HuH-7 (cell line): ENCODE results near the gene ZMAT5.
A peak's percentile ranks its signal among the peaks of the same experiment; 100 is the strongest.
"Not testable (repeated sequence)": the region's sequence is repeated elsewhere in the genome, so short reads cannot be mapped to it uniquely, and the experiment has no call there.

Experiments used
- DNase-seq: peaks from one replicate; pipeline ENCODE4 v3.0.0; 2011; ENCODE audit warnings: low spot score

Gene ZMAT5

GRCh38 chr22:29786031-29786430 lies 19.2 kb upstream of the ZMAT5 start:
- DNase-seq: no peak

DNA sequence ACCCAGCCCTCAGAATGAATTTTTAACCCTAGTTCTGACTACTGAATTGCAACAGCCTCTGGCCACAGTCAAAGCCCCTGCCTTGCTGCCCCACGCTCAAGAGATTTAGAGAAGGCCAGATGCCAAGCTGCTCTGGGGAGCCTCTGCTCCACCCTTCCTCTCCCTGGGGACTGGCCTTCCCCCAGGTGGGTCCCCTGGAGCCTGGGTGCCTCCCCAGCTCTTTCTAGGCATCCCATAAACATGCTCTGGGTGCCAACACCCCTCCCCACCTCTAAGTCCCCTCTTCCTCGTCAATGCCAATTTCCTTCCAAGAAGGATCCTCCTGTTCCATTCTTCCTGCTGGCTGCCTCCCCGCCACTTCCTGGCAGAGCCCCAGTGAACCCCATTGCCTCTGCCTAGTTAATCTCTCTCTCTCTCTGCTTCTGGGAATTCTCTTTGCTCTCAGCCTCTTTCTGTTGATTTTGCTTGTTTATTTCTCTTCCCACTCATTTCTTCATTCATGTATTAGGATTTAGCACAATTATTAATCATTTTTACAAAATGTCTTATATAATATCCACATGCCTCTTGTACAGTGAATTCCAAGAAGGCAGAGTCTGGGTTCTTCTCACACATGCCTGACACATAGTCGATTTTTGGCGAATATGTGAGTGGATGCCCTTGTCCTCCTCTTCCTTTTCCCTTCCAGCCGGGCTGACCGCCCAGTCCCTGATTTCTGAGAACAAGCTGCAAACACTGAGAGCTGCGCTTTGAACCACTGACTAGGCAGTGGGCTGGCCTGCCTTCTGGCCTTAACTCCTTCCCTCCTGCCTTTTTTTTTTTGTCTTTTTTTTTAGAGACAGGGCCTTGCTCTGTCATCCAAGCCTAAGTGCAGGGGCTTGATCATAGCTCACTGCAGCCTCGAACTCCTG lies 17.9 kb upstream of the ZMAT5 start:
- no peak for DNase-seq

- no peak for DNase-seq
Observed at GRCh38 chr22:29782061-29782845, 15.4 kb upstream of the ZMAT5 start.

GRCh38 chr22:29780748-29781676 lies 14.2 kb upstream of the ZMAT5 start:
- no peak for DNase-seq

DNA sequence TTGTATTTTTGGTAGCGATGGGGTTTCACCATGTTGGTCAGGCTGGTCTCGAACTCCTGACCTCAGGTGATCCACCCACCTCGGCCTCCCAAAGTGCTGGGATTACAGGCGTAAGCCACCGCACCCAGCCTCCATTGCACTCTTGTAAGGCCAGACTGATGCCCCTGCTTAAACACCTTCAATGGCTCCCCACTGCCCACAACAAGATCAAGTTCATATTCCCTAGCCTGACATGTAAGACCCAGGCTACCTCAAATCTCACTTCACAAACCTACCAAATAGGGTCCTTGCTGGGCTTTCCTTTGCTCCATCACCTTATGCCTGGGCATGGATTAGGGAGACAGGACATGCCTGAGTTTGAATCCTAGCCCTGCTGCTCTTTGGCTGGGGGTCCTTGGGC lies 13.4 kb upstream of the ZMAT5 start:
- DNase-seq: no peak

DNA sequence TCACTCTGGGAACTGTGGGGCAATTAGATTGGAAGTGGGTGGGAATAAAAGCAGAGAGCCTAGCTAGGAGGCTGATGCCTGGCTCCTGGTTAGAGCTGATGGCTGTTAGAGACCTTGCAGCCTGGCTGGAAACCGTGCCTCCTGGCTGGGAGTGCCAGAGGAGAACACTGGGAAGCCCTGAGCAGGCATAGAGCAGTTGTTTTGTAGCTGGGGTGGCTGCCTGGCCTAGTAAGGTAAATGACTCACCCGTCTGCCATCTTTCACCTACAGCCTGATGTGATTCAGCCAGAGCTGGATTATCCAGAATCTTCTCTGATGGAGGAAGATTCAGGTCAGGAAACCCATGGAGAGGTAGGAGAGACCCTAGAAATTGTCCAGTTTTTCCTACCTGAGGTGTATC lies 6.4 kb upstream of the ZMAT5 start:
- no peak for DNase-seq

DNA sequence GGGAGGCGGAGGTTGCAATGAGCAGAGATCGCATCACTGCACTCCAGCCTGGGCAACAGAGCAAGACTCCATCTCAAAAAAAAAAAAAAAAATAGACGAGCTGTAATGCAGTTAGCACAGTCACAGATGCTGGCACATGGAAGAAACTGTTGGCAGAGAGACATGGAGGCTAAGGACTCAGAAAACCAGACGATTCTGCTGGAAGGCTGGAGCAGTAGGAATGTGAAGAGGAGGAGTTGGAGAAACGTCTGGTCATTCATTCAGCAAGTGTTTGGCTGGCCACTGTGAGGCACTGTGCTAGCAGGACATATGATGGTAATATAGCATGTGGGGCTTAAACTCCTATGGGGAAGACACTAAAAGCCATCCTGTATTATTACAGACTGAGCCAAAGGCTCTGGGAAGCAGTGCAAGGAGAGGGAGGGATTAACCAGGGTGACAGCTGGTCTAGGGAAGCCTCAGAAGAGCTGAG lies 5.4 kb upstream of the ZMAT5 start:
- DNase-seq: peak; percentile 37

- no peak for DNase-seq
Observed at GRCh38 chr22:29769723-29770321, 3.0 kb upstream of the ZMAT5 start.

GRCh38 chr22:29768052-29768693 lies 1.4 kb upstream of the ZMAT5 start:
- no peak for DNase-seq

DNA sequence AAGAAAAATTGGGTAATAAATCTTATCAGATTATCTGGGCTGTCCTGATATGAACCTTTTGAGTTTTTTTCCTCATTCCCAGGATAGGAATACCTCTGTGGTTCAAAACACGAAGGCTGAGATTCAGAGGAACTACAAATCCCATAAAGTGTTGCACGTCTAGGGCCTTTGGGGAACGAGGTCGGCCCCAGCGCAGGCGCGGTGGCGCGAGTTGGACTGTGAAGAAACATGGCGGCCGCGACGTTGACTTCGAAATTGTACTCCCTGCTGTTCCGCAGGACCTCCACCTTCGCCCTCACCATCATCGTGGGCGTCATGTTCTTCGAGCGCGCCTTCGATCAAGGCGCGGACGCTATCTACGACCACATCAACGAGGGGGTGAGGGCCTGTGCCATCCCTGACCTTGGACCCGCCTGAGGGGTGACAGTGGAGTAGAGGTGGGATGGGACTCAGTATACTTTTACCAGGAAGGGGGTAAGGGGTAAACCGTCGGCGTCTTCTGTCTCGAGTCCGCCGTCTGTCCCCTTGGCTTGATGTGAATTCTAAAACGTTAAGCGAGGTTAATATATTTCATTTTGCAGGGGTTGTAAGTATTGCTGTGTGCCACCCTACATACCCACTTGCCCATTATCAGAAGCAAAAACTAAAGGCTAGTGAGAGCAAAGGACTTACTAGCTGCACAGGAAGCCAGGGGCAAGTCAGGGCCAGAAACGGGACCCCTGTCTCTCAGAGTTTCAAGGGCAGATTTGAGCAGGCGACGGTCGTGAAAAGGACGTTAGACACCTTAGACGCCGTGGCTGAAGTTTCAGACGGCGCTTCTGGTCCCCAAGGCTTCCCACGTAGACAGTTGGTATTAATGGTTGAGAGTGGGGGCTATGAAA lies 604 bp upstream of the ZMAT5 start, which contains the start of gene UQCR10:
Gene UQCR10 (plus strand): TSS at position 199 of the 881 bp plus-strand sequence. CDS start 30 bp downstream, at position 229.
- DNase-seq: peak; percentile 79

- DNase-seq: peak; percentile 36
Observed at GRCh38 chr22:29765905-29766631, 739 bp downstream of the ZMAT5 start.

DNA sequence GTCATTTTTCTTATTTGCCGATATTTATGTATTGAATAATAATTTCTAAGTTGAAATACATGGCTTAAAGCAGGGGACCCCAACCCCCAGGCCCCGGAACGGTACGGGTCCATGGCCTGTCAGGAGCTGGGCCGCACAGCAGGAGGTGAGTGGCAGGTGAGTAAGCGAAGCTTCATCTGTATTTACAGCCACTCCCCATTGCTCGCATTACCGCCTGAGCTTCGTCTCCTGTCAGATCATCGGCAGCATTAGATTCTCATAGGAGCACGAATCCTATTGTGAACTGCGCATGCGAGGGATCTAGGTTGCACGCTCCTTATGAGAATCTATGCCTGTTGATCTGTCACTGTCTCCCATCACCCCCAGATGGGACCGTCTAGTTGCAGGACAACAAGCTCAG lies 4.5 kb downstream of the ZMAT5 start:
- no peak for DNase-seq

- DNase-seq: no peak
Observed at GRCh38 chr22:29758959-29759358, 7.8 kb downstream of the ZMAT5 start.

DNA sequence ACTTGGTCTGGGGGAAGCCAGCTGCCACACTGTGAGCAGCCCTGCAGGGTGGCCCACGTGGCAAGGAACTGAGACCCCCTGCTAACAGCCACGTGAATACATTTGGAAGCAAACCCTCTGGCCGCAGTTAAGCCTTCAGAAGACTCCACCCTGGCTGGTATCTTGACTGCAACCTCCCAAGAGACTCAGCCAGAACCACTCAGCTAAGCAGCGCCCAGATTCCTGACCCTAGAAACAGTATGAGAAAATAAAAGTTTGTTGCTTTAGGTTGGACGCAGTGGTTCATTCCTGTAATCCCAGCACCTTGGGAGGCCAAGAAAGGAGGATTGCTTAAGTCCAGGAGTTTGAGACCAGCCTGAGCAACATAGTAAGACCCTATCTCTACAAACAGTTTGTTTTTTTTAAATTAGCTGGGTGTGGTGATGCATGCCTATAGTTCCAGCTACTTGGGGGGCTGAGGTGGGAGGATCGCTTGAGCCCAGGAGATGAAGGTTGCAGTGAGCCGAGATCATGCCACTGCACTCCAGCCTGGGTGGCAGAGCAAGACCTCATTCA lies 8.7 kb downstream of the ZMAT5 start:
- no peak for DNase-seq

GRCh38 chr22:29757096-29757495 lies 9.7 kb downstream of the ZMAT5 start:
- no peak for DNase-seq

- no peak for DNase-seq
Observed at GRCh38 chr22:29756341-29756740, 10.5 kb downstream of the ZMAT5 start.

- DNase-seq: no peak
Observed at GRCh38 chr22:29755889-29756288, 10.9 kb downstream of the ZMAT5 start.

DNA sequence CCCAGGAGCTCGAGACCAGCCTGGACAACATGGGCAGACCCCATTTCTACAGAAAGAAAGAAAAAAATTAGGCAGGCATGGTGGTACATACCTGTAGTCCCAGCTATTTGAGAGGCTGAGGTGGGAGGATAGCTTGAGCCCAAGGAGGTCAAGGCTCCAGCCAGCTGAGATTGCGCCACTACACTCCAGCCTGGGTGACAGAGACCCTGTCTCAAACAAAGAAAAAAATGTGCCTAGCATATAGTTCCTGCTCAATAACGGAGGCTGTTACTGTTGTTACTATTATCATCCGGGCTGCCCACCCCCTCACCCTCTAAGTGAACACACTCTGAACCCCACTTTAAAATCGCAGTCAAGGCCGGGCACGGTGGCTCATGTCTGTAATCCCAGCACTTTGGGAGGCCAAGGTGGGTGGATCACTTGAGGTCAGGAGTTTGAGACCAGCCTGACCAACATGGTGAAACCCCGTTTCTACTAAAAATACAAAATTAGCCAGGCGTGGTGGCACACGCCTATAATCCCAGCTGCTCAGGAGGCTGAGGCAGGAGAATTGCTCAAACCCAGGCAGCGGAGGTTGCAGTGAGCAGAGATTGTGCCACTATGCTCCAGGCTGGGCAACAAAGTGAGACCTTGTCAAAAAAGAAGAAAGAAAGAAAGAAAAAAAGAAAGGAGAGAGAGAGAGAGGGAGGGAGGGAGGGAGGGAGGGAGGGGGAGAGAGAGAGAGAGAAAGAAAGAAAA lies 12.0 kb downstream of the ZMAT5 start:
- not testable (repeated sequence) for DNase-seq
